ENCODE measurements around the gene DUSP15. TPM values are rescaled to one million over a fixed set of nuclear protein-coding genes. Genes with fewer than 3 reads are reported as not detected.

Gene DUSP15
- total and polyA plus RNA-seq, 4 donors, result 0.35 to 0.61 (median 0.42) TPM; not detected in 1

DNA sequence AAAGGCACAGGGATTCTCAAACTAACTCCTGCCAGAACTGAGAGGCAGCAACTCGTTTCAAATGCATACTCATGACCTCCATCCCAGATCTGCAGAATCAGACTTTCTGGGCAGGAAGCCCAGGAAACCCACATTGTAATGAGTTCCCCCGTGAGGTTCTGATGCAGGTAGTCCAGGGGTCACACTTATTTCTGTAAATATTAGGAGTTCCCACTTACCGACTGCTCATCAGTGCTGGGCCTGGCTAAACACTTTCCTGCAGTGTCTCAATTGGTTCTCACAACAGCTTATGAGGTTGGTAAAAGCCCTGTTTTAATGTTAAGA lies 11.6 kb downstream of the DUSP15 start (continued):
- no peak for TF ChIP-seq EGR1 (IDR thresholded peaks at IDR 0.05; ENCODE audit: low read depth in 2 of 2)
- no peak for TF ChIP-seq RAD21 (IDR thresholded peaks at IDR 0.05)
- TF ChIP-seq JUND (IDR thresholded peaks at IDR 0.05), result no peak
- no peak for TF ChIP-seq HNF4A (conservative IDR thresholded peaks at IDR 0.05)
- TF ChIP-seq, protein P1, sequence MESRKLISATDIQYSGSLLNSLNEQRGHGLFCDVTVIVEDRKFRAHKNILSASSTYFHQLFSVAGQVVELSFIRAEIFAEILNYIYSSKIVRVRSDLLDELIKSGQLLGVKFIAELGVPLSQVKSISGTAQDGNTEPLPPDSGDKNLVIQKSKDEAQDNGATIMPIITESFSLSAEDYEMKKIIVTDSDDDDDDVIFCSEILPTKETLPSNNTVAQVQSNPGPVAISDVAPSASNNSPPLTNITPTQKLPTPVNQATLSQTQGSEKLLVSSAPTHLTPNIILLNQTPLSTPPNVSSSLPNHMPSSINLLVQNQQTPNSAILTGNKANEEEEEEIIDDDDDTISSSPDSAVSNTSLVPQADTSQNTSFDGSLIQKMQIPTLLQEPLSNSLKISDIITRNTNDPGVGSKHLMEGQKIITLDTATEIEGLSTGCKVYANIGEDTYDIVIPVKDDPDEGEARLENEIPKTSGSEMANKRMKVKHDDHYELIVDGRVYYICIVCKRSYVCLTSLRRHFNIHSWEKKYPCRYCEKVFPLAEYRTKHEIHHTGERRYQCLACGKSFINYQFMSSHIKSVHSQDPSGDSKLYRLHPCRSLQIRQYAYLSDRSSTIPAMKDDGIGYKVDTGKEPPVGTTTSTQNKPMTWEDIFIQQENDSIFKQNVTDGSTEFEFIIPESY (IDR thresholded peaks at IDR 0.05), result no peak
- TF ChIP-seq NR2F2 (IDR thresholded peaks at IDR 0.05), result no peak
- TF ChIP-seq FOXA1 (IDR thresholded peaks at IDR 0.05), result no peak
- no peak for TF ChIP-seq HNF4G (IDR thresholded peaks at IDR 0.05)
- TF ChIP-seq, protein P2, sequence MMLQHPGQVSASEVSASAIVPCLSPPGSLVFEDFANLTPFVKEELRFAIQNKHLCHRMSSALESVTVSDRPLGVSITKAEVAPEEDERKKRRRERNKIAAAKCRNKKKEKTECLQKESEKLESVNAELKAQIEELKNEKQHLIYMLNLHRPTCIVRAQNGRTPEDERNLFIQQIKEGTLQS (IDR thresholded peaks at IDR 0.05), result no peak

DNA sequence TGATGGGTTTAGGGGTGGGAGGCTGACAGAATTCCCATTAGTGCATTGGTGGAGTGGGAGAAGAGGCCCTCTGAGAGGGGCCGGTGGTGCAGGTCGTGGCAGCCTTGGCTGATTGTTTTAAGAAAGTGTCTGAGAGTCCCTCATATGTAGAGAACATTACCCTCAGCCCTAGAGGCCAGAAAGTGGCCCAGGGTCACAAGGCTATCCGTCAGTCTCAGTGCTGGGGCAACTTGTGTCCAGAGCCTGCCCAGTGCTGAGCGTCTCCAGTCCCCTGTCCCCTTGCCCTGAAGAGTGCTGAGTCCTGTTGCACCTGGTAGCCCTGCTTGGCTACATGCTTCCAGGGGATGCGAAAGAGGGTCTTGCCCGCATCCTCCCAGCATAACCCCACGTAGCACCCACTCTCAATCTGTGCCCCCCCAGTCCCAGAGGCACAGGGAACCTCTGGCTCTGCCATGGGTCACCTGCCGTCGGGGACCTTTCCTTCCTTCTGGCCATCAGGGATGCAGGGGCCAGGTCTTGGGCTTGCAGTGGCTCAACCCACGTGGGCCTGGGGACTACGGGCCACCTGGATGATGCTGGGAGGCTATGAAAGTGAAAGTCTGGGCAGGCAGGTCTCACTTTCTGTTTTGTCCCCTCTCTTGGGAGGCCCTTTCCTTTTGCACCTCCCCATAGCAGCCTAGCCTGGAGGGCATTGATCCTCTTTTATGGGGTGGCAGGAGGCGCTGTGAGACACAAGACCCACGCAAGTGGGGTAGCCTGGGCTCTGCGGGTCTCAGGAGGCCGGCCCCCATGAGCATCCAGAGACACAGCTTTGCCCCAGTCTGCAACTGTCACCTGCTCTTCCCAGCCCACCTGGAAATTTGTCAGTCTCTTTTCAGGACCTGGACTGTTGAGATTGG lies 12.2 kb downstream of the DUSP15 start:
- WGBS, result 74% methylated on average over 15 of the region's 15 CpGs
- H3K36me3 ChIP-seq (ENCODE audit: control insufficient read depth in 4 of 4, insufficient read depth in 3 of 4, low read depth in 1 of 4, low read length in 3 of 4), result no peaks in the 10 kb centered on the region
- H3K4me3 ChIP-seq (ENCODE audit: low read depth in 1 of 3, low read length in 3 of 3), result no peak overlapping the region
- peaks cover 0 to 5% (median 1%) of the 10 kb centered on the region in 4 donors for H3K27me3 ChIP-seq (ENCODE audit: control insufficient read depth in 4 of 4, insufficient read depth in 4 of 4, low read length in 3 of 4)
- no peak overlapping the region for H3K9ac ChIP-seq (ENCODE audit: low read depth in 1 of 2, low read length in 2 of 2)
- no peaks in the 10 kb centered on the region for H3K9me3 ChIP-seq (ENCODE audit: control insufficient read depth in 4 of 4, low read length in 3 of 4)
- H3K4me1 ChIP-seq (ENCODE audit: control insufficient read depth in 4 of 4, insufficient read depth in 4 of 4, low read length in 3 of 4), result peaks cover 2 to 16% (median 8%) of the 10 kb centered on the region in 4 donors
- no peak for DNase-seq (ENCODE audit: low spot score)
- H3K27ac ChIP-seq (ENCODE audit: low read depth in 1 of 2, low read length in 2 of 2), result no peak overlapping the region
- no peak for TF ChIP-seq GABPA (IDR thresholded peaks at IDR 0.05 in 1 of 2, conservative IDR thresholded peaks at IDR 0.05 in 1 of 2)

DNA sequence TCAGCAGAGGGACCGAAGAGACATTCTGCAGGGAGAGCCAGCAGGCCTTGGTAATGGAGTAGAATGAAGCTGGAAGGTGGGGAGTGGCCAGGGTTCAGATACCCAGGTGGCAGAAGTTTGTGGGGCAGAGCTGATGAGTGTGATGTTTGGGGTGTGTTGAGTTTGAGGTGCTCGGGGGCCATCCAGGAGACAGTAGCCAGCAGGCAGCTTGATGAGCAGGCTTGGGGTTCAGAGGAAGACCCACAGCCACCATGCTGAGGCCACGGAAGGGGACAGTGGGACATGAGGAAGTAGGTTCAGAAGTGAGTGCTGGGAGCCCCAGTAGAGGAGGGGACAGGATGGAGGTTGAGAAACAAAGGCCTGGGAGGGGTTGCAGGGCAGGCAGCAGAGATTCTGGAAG lies 13.8 kb downstream of the DUSP15 start:
- peaks cover 0 to 5% (median 2%) of the 10 kb centered on the region in 4 donors for H3K27me3 ChIP-seq (ENCODE audit: control insufficient read depth in 4 of 4, insufficient read depth in 4 of 4, low read length in 3 of 4)
- no peak for DNase-seq (ENCODE audit: low spot score)
- no peaks in the 10 kb centered on the region for H3K36me3 ChIP-seq (ENCODE audit: control insufficient read depth in 4 of 4, insufficient read depth in 3 of 4, low read depth in 1 of 4, low read length in 3 of 4)
- no peak for TF ChIP-seq FOXA2 (IDR thresholded peaks at IDR 0.05)
- no peak for TF ChIP-seq HNF4A (conservative IDR thresholded peaks at IDR 0.05)
- TF ChIP-seq EGR1 (IDR thresholded peaks at IDR 0.05; ENCODE audit: low read depth in 2 of 2), result no peak
- TF ChIP-seq YY1 (IDR thresholded peaks at IDR 0.05), result no peak
- TF ChIP-seq HNF4G (IDR thresholded peaks at IDR 0.05), result no peak
- no peak for TF ChIP-seq RXRA (IDR thresholded peaks at IDR 0.05)
- TF ChIP-seq, protein P3, sequence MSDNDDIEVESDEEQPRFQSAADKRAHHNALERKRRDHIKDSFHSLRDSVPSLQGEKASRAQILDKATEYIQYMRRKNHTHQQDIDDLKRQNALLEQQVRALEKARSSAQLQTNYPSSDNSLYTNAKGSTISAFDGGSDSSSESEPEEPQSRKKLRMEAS (IDR thresholded peaks at IDR 0.05), result no peak
- TF ChIP-seq, protein P2 (IDR thresholded peaks at IDR 0.05), result no peak
- TF ChIP-seq GABPA (IDR thresholded peaks at IDR 0.05 in 1 of 2, conservative IDR thresholded peaks at IDR 0.05 in 1 of 2), result no peak
- TF ChIP-seq, protein P4, sequence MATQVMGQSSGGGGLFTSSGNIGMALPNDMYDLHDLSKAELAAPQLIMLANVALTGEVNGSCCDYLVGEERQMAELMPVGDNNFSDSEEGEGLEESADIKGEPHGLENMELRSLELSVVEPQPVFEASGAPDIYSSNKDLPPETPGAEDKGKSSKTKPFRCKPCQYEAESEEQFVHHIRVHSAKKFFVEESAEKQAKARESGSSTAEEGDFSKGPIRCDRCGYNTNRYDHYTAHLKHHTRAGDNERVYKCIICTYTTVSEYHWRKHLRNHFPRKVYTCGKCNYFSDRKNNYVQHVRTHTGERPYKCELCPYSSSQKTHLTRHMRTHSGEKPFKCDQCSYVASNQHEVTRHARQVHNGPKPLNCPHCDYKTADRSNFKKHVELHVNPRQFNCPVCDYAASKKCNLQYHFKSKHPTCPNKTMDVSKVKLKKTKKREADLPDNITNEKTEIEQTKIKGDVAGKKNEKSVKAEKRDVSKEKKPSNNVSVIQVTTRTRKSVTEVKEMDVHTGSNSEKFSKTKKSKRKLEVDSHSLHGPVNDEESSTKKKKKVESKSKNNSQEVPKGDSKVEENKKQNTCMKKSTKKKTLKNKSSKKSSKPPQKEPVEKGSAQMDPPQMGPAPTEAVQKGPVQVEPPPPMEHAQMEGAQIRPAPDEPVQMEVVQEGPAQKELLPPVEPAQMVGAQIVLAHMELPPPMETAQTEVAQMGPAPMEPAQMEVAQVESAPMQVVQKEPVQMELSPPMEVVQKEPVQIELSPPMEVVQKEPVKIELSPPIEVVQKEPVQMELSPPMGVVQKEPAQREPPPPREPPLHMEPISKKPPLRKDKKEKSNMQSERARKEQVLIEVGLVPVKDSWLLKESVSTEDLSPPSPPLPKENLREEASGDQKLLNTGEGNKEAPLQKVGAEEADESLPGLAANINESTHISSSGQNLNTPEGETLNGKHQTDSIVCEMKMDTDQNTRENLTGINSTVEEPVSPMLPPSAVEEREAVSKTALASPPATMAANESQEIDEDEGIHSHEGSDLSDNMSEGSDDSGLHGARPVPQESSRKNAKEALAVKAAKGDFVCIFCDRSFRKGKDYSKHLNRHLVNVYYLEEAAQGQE (IDR thresholded peaks at IDR 0.05), result no peak
- TF ChIP-seq, protein P5, sequence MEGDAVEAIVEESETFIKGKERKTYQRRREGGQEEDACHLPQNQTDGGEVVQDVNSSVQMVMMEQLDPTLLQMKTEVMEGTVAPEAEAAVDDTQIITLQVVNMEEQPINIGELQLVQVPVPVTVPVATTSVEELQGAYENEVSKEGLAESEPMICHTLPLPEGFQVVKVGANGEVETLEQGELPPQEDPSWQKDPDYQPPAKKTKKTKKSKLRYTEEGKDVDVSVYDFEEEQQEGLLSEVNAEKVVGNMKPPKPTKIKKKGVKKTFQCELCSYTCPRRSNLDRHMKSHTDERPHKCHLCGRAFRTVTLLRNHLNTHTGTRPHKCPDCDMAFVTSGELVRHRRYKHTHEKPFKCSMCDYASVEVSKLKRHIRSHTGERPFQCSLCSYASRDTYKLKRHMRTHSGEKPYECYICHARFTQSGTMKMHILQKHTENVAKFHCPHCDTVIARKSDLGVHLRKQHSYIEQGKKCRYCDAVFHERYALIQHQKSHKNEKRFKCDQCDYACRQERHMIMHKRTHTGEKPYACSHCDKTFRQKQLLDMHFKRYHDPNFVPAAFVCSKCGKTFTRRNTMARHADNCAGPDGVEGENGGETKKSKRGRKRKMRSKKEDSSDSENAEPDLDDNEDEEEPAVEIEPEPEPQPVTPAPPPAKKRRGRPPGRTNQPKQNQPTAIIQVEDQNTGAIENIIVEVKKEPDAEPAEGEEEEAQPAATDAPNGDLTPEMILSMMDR (IDR thresholded peaks at IDR 0.05; ENCODE audit: low read depth, low read length, missing input control), result no peak
- no peak for TF ChIP-seq SP1 (IDR thresholded peaks at IDR 0.05)
- no peak for TF ChIP-seq NR2F2 (IDR thresholded peaks at IDR 0.05)
- no peak for TF ChIP-seq TAF1 (conservative IDR thresholded peaks at IDR 0.05)
- TF ChIP-seq RAD21 (IDR thresholded peaks at IDR 0.05), result no peak
- TF ChIP-seq JUND (IDR thresholded peaks at IDR 0.05), result no peak
- TF ChIP-seq FOXA1 (IDR thresholded peaks at IDR 0.05), result no peak
- H3K9ac ChIP-seq (ENCODE audit: low read depth in 1 of 2, low read length in 2 of 2), result no peak overlapping the region
- no peak overlapping the region for H3K4me3 ChIP-seq (ENCODE audit: low read depth in 1 of 3, low read length in 3 of 3)
- H3K27ac ChIP-seq (ENCODE audit: low read depth in 1 of 2, low read length in 2 of 2), result no peak overlapping the region
- H3K9me3 ChIP-seq (ENCODE audit: control insufficient read depth in 4 of 4, low read length in 3 of 4), result no peaks in the 10 kb centered on the region
- H3K4me1 ChIP-seq (ENCODE audit: control insufficient read depth in 4 of 4, insufficient read depth in 4 of 4, low read length in 3 of 4), result peaks cover 2 to 11% (median 6%) of the 10 kb centered on the region in 4 donors
- 59% methylated on average over 3 of the region's 3 CpGs for WGBS
